Heart left ventricle (tissue), 13 donors: ENCODE data around the gene UACA.

ENCODE experiments used
- CTCF ChIP-seq, 12 donors: fragments of 200-600 bp; sonication (generic) in 4 of 12; IDR thresholded peaks; one replicate each; pipeline versions ENCODE4 v1.5.0 to v1.8.0; 2018 to 2022; ENCODE audit warnings: antibody characterized with exemption in 12 of 12, mild to moderate bottlenecking in 5 of 12
- POLR2A ChIP-seq, 2 donors: fragments of 450-650 bp; IDR thresholded peaks; one replicate each; pipeline ENCODE4 v1.6.1; 2017; ENCODE audit warnings: antibody characterized with exemption in 2 of 2, mild to moderate bottlenecking in 2 of 2, moderate library complexity in 2 of 2
- donor health status: ischemic (EF 13 %, LVEDD 7.1; RV severe dilation, severe dysfunction).
- donor health status: DM: no; HTN: yes; CAD: no.
- donor health status: DM: no; HTN: no; CAD: no.
- donor health status: ischemic (EF 25% LVEDD 6.9; RV normal size, moderate dysfunction).
- donor health status: ischemic (EF 25% LVEDD 5.7; RV mildly dilated, moderate dysfunction).
- donor health status: ischemic (EF 35%, LVEDD 5.7; RV mildly dilated, moderate dysfunction).
- donor health status: nonischemic (EF 11% LVEDD 7.7; RV severe dilation, severe dysfunction).
- donor health status: DM: yes; HTN: yes; CAD: no.
- donor health status: PGD.
- donor health status: ischemic (EF 29% LVEDD 5.4; RV normal size, mild dysfunction).
- donor health status: nonischemic (EF 23%, LVEDD 6.1; RV moderate dilation, normal function).

GRCh38 chr15:70632491-70633102 lies 130.8 kb downstream of the UACA start:
- TF ChIP-seq CTCF (IDR thresholded peaks at IDR 0.05) = no peak
- TF ChIP-seq POLR2A (IDR thresholded peaks at IDR 0.05) = no peak
